Activated CD4-positive, alpha-beta T cell treated with anti-CD3 and anti-CD28 coated beads for 36 hours (primary cell): ENCODE data around the gene DVL1. TPM values are rescaled to one million over a fixed set of nuclear protein-coding genes. Genes with fewer than 3 reads are reported as not detected.
"Not testable (repeated sequence)": the region's sequence is repeated elsewhere in the genome, so short reads cannot be mapped to it uniquely, and the experiment has no call there.

Experiments used
- ATAC-seq: fragments of 200-7000 bp; cut with Tn5 transposase; one replicate; pipeline ENCODE4 v1.10.0; 2021; ENCODE audit warnings: mild to moderate bottlenecking, moderate library complexity
- CTCF ChIA-PET: fragments of 350-600 bp; sonication (Branson Sonifier 250); formaldehyde crosslinking; loops from one replicate; lab custom pipeline; 2021; ENCODE audit warnings: antibody characterized with exemption; lab: Charles Lee
- POLR2A ChIA-PET: fragments of 350-600 bp; sonication (Branson Sonifier 250); formaldehyde crosslinking; loops from one replicate; lab custom pipeline; 2021; ENCODE audit warnings: antibody characterized with exemption, inconsistent platforms; lab: Charles Lee
- DNase-seq: peaks from one replicate; pipeline ENCODE4 v3.0.0-alpha.2; 2020
- H3K27ac Mint-ChIP-seq: one replicate; pipeline ENCODE4 v1.8.0; 2021; ENCODE audit warnings: mixed read lengths
- H3K27me3 Mint-ChIP-seq: one replicate; pipeline ENCODE4 v1.8.0; 2021; ENCODE audit warnings: mixed read lengths
- H3K36me3 Mint-ChIP-seq: one replicate; pipeline ENCODE4 v1.8.0; 2021; ENCODE audit warnings: low read depth, mixed read lengths
- H3K4me1 Mint-ChIP-seq: one replicate; pipeline ENCODE4 v1.8.0; 2021; ENCODE audit warnings: mixed read lengths
- H3K4me3 Mint-ChIP-seq: one replicate; pipeline ENCODE4 v1.8.0; 2021; ENCODE audit warnings: mild to moderate bottlenecking, moderate library complexity, mixed read lengths
- H3K9me3 Mint-ChIP-seq: one replicate; pipeline ENCODE4 v1.8.0; 2021; ENCODE audit warnings: low read depth, mixed read lengths
- intact Hi-C, 2 experiments: fragments of 100-400 bp; cut with DNase I in 1 of 2; cut with micrococcal nuclease in 1 of 2; formaldehyde crosslinking; loops; one replicate each; pipeline versions ENCODE4 v1.14.2 to v1.15.1; 2022 to 2024; cut with DNase I, micrococcal nuclease
- total RNA-seq, 2 experiments: library from RNA; stranded (reverse); gene quantifications; one replicate each; pipeline ENCODE4 v1.2.3, GENCODE V29; 2021

DVL1 gene
- total RNA-seq, 2 experiments from 2014 or later: 35.3 to 35.5 TPM

- Mint-ChIP-seq H3K4me3 (no peak overlapping the region), H3K27me3 (no peaks in the 10 kb centered on the region), H3K4me1 (no peaks in the 10 kb centered on the region), H3K36me3 (peaks cover 54% of the 10 kb centered on the region), H3K27ac (no peak overlapping the region), H3K9me3 (no peaks in the 10 kb centered on the region)
- CTCF ChIA-PET: no interaction called here
- POLR2A ChIA-PET: interaction anchor here (1.2 kb wide), 1 partner anchor 12 kb away, joined by 3 read pairs; the partner anchor contains the start of gene CCNL2
- ATAC-seq (no peak), DNase-seq (no peak)
- intact Hi-C loops: no loop called here
Measured at GRCh38 chr1:1387098-1388077, 38.2 kb upstream of the DVL1 start.

- Mint-ChIP-seq H3K9me3 (no peaks in the 10 kb centered on the region), H3K4me1 (no peaks in the 10 kb centered on the region), H3K36me3 (peaks cover 42% of the 10 kb centered on the region), H3K27ac (no peak overlapping the region), H3K4me3 (no peak overlapping the region), H3K27me3 (no peaks in the 10 kb centered on the region)
- ATAC-seq (no peak), DNase-seq (no peak)
- intact Hi-C loops: no loop called here
- POLR2A ChIA-PET: no interaction called here
- CTCF ChIA-PET: interaction anchor here (0.9 kb wide), 1 partner anchor 14 kb away, joined by 3 read pairs; no protein-coding TSS in a partner anchor
Measured at GRCh38 chr1:1385931-1386330, 36.7 kb upstream of the DVL1 start.

GRCh38 chr1:1385339-1385738 is 36.1 kb upstream of the DVL1 start:
- H3K4me1 Mint-ChIP-seq, H3K4me3 Mint-ChIP-seq, ATAC-seq, POLR2A ChIA-PET, H3K9me3 Mint-ChIP-seq, DNase-seq, H3K27me3 Mint-ChIP-seq, intact Hi-C loops, H3K27ac Mint-ChIP-seq: not testable (repeated sequence)
- peaks cover 36% of the 10 kb centered on the region for H3K36me3 Mint-ChIP-seq
- CTCF ChIA-PET: interaction anchor here (0.8 kb wide), 1 partner anchor 14 kb away, joined by 5 read pairs; the partner anchor contains the start of gene CCNL2

- intact Hi-C loops: no loop called here
- H3K4me3 Mint-ChIP-seq: no peak overlapping the region
- CTCF ChIA-PET: no interaction called here
- no peaks in the 10 kb centered on the region for H3K4me1 Mint-ChIP-seq
- ATAC-seq (no peak), DNase-seq (no peak)
- no peak overlapping the region for H3K27ac Mint-ChIP-seq
- no peaks in the 10 kb centered on the region for H3K27me3 Mint-ChIP-seq
- no peaks in the 10 kb centered on the region for H3K9me3 Mint-ChIP-seq
- H3K36me3 Mint-ChIP-seq: peaks cover 7% of the 10 kb centered on the region
- POLR2A ChIA-PET: no interaction called here
Measured at GRCh38 chr1:1381294-1381693, 32.1 kb upstream of the DVL1 start.

- intact Hi-C loops: no loop called here
- Mint-ChIP-seq H3K27ac (no peak overlapping the region), H3K9me3 (no peaks in the 10 kb centered on the region), H3K27me3 (no peaks in the 10 kb centered on the region), H3K4me3 (no peak overlapping the region), H3K4me1 (no peaks in the 10 kb centered on the region), H3K36me3 (peaks cover 2% of the 10 kb centered on the region)
- CTCF ChIA-PET: no interaction called here
- POLR2A ChIA-PET: no interaction called here
- ATAC-seq: no peak
- no peak for DNase-seq
Measured at GRCh38 chr1:1380860-1381259, 31.6 kb upstream of the DVL1 start.

GRCh38 chr1:1377540-1378205 is 28.5 kb upstream of the DVL1 start:
- ChIA-PET POLR2A (interaction anchor here (0.7 to 1.0 kb wide), 3 partner anchors 21 to 510 kb away, joined by 3 to 7 read pairs (median 3); partner anchors contain the start of gene CCNL2), CTCF (interaction anchor here (0.7 kb wide), 1 partner anchor 244 kb away, joined by 3 read pairs; no protein-coding TSS in a partner anchor)
- Mint-ChIP-seq H3K9me3 (no peaks in the 10 kb centered on the region), H3K27me3 (no peaks in the 10 kb centered on the region), H3K36me3 (peaks cover 9% of the 10 kb centered on the region), H3K4me1 (peaks cover 11% of the 10 kb centered on the region), H3K4me3 (no peak overlapping the region), H3K27ac (no peak overlapping the region)
- intact Hi-C loops: no loop called here
- ATAC-seq (no peak), DNase-seq (no peak)

GRCh38 chr1:1376551-1377226 is 27.5 kb upstream of the DVL1 start:
- H3K27me3 Mint-ChIP-seq: no peaks in the 10 kb centered on the region
- H3K4me1 Mint-ChIP-seq: peaks cover 16% of the 10 kb centered on the region
- DNase-seq: no peak
- H3K9me3 Mint-ChIP-seq: no peaks in the 10 kb centered on the region
- ChIA-PET POLR2A (interaction anchor here (0.6 to 1.0 kb wide), 2 partner anchors 22 to 54 kb away, joined by 3 read pairs; partner anchors contain the start of gene CCNL2), CTCF (interaction anchor here (1.3 to 2.2 kb wide), 3 partner anchors 13 to 128 kb away, joined by 3 to 9 read pairs (median 3); no protein-coding TSS in a partner anchor)
- no peak overlapping the region for H3K27ac Mint-ChIP-seq
- peak overlapping the region; percentile 87 for H3K4me3 Mint-ChIP-seq
- no peak for ATAC-seq
- H3K36me3 Mint-ChIP-seq: peaks cover 9% of the 10 kb centered on the region
- intact Hi-C loops: no loop called here

GRCh38 chr1:1374929-1375662 is 25.9 kb upstream of the DVL1 start, which contains the start of gene AURKAIP1:
TSS of gene AURKAIP1 (minus strand) at chr1:1375207. CDS start at chr1:1374756, 451 bp downstream.
- no peaks in the 10 kb centered on the region for H3K27me3 Mint-ChIP-seq
- H3K9me3 Mint-ChIP-seq: no peaks in the 10 kb centered on the region
- DNase-seq (peak; percentile 98), ATAC-seq (peak; percentile 97)
- intact Hi-C loops: loop anchor here (1.0 to 2.0 kb wide), 16 partner anchors 24 to 342 kb away; partner anchors contain the start of genes CPTP (in 2 of the 2), INTS11 (in 2 of the 2), MRPL20 (in 2 of the 2) and PUSL1 (in 2 of the 2)
- CTCF ChIA-PET: interaction anchor here (0.5 to 2.2 kb wide), 9 partner anchors 15 to 159 kb away, joined by 3 to 9 read pairs (median 3); partner anchors contain the start of gene CCNL2
- POLR2A ChIA-PET: interaction anchor here (0.5 to 1.3 kb wide), 9 partner anchors 14 to 195 kb away, joined by 3 to 12 read pairs (median 4); partner anchors contain the start of genes CCNL2 and MRPL20
- H3K4me3 Mint-ChIP-seq: peak within 1 kb of the TSS; percentile 87
- peaks cover 26% of the 10 kb centered on the region for H3K4me1 Mint-ChIP-seq
- peaks cover 9% of the 10 kb centered on the region for H3K36me3 Mint-ChIP-seq
- H3K27ac Mint-ChIP-seq: peak within 1 kb of the TSS; percentile 91

GRCh38 chr1:1374589-1374928 is 25.3 kb upstream of the DVL1 start:
- H3K4me1 Mint-ChIP-seq: peaks cover 27% of the 10 kb centered on the region
- H3K9me3 Mint-ChIP-seq: no peaks in the 10 kb centered on the region
- peak overlapping the region; percentile 37 for H3K27ac Mint-ChIP-seq
- ChIA-PET CTCF (interaction anchor here (0.5 to 2.2 kb wide), 7 partner anchors 18 to 1211 kb away, joined by 3 to 9 read pairs (median 3); no protein-coding TSS in a partner anchor), POLR2A (interaction anchor here (0.6 to 1.2 kb wide), 5 partner anchors 23 to 196 kb away, joined by 3 to 9 read pairs (median 4); partner anchors contain the start of gene MRPL20)
- peak overlapping the region; percentile 87 for H3K4me3 Mint-ChIP-seq
- ATAC-seq (no peak), DNase-seq (peak; percentile 47)
- intact Hi-C loops: loop anchor here (2.0 kb wide), 3 partner anchors 50 to 284 kb away; partner anchors contain the start of genes CDK11B (in 1 of the 2), CPTP (in 1 of the 2), INTS11 (in 1 of the 2) and PUSL1 (in 1 of the 2)
- H3K36me3 Mint-ChIP-seq: peaks cover 9% of the 10 kb centered on the region
- H3K27me3 Mint-ChIP-seq: no peaks in the 10 kb centered on the region
